K562 (cell line): Measurements from ENCODE around the gene LINC00305. TPM values are rescaled to one million over a fixed set of nuclear protein-coding genes. Genes with fewer than 3 reads are reported as not detected.

Source experiments
- ATAC-seq: fragments of 200-7000 bp; cut with Tn5 transposase; 3 replicates; pipeline ENCODE4 v1.9.1; 2020; ENCODE audit warnings: moderate library complexity
- BruUV-seq: library from RNA; stranded (reverse); fragments of 400-500 nt; replicated peaks from 2 replicates; lab custom pipeline; 2021; lab: Mats Ljungman, UMichigan
- CTCF ChIA-PET: fragments of 300-600 bp; formaldehyde crosslinking; extraction: SDS; loops from one replicate; lab custom pipeline; 2021; ENCODE audit warnings: low intra/inter-chr PET ratio; lab: Yijun Ruan, JAX
- POLR2A ChIA-PET: fragments of 300-600, 350-650 bp; sonication (Branson Sonifier 250); formaldehyde crosslinking; extraction: SDS; loops from one replicate; lab custom pipeline; 2021; ENCODE audit warnings: antibody characterized with exemption, inconsistent platforms; lab: Yijun Ruan, JAX
- DNase-seq, 4 experiments: peaks; one replicate each; pipeline versions ENCODE4 v3.0.0 to v3.0.0-alpha.2; 2011 to 2018; ENCODE audit warnings: low spot score in 3 of 4, mixed read lengths in 3 of 4; ENCODE audit errors: extremely low read depth in 1 of 4
- FAIRE-seq: peaks from 2 replicates; lab custom pipeline; 2011; peaks lifted over from hg19 to GRCh38; lab: Jason Lieb, UNC
- H2AFZ ChIP-seq: 2 replicates; pipeline ENCODE4 v1.6.0; 2011; ENCODE audit warnings: low read depth, low read length, control low read depth, inconsistent platforms
- H3K27ac ChIP-seq: fragments of 200-600 bp; 3 replicates; pipeline ENCODE4 v1.8.0; 2011; ENCODE audit warnings: low read depth, mild to moderate bottlenecking, control low read depth, inconsistent platforms, low read length, moderate library complexity, mixed read lengths; ENCODE audit errors: extremely low read depth
- H3K27me3 ChIP-seq, 2 experiments: fragments of 300-600 bp in 1 of 2; 2 replicates in 1 of 2; 3 replicates in 1 of 2; pipeline versions ENCODE4 v1.6.0 to v1.8.0; 2011; ENCODE audit warnings: inconsistent platforms in 2 of 2, low read length in 2 of 2, mild to moderate bottlenecking in 1 of 2, mixed read lengths in 1 of 2, moderate library complexity in 1 of 2; ENCODE audit not compliant: control insufficient read depth in 2 of 2, insufficient read depth in 2 of 2
- H3K36me3 ChIP-seq: fragments of 300-600 bp; 3 replicates; pipeline ENCODE4 v1.8.0; 2011; ENCODE audit warnings: mild to moderate bottlenecking, low read length, inconsistent platforms; ENCODE audit not compliant: control insufficient read depth, insufficient read depth
- H3K4me1 ChIP-seq, 2 experiments: fragments of 200-600 bp in 1 of 2; replicated peaks in 1 of 2; 2 replicates in 1 of 2; 3 replicates in 1 of 2; pipeline versions ENCODE4 v1.5.1 to v1.8.0; 2011; ENCODE audit warnings: inconsistent platforms in 2 of 2, low read length in 2 of 2, mild to moderate bottlenecking in 1 of 2, mixed read lengths in 1 of 2, moderate library complexity in 1 of 2; ENCODE audit not compliant: control insufficient read depth in 2 of 2, insufficient read depth in 2 of 2
- H3K4me2 ChIP-seq: 2 replicates; pipeline ENCODE4 v1.6.1; 2011; ENCODE audit warnings: low read length, control low read depth, inconsistent platforms, mixed read lengths; ENCODE audit not compliant: insufficient read depth
- H3K4me3 ChIP-seq: fragments of 200-600 bp; sonication (generic), shearing (Covaris generic); 2 replicates; pipeline ENCODE4 v1.5.1; 2016; ENCODE audit warnings: control low read depth, inconsistent platforms
- H3K79me2 ChIP-seq: fragments of 200-600 bp; 3 replicates; pipeline ENCODE4 v1.8.0; 2011; ENCODE audit warnings: low read length, inconsistent platforms; ENCODE audit not compliant: control insufficient read depth, insufficient read depth
- H3K9ac ChIP-seq, 2 experiments: 2 replicates each; pipeline versions ENCODE4 v1.6.0 to v1.6.1; 2011; ENCODE audit warnings: low read depth in 2 of 2, low read length in 2 of 2, control low read depth in 1 of 2, inconsistent platforms in 1 of 2, mild to moderate bottlenecking in 1 of 2, mixed read lengths in 1 of 2; ENCODE audit not compliant: insufficient read depth in 1 of 2
- H3K9me1 ChIP-seq: one replicate; pipeline ENCODE4 v1.6.0; 2011; ENCODE audit warnings: inconsistent platforms, mild to moderate bottlenecking, low read length, moderate library complexity; ENCODE audit not compliant: control insufficient read depth, insufficient read depth
- H3K9me3 ChIP-seq: replicated peaks from 2 replicates; pipeline ENCODE4 v1.5.1; 2011; ENCODE audit warnings: low read depth, low read length, inconsistent platforms; ENCODE audit not compliant: control insufficient read depth, insufficient read depth
- H4K20me1 ChIP-seq: replicated peaks from 2 replicates; pipeline ENCODE4 v1.6.1; 2011; ENCODE audit warnings: low read length, inconsistent platforms, mixed read lengths; ENCODE audit not compliant: control insufficient read depth, insufficient read depth
- BACH1 ChIP-seq: fragments of 200-800 bp; sonication (Bioruptor generic); IDR thresholded peaks from 2 replicates; pipeline ENCODE4 v1.6.1; 2016; ENCODE audit warnings: missing genetic modification characterization, missing compliant biosample characterization
- BCOR ChIP-seq: fragments of 450-650 bp; IDR thresholded peaks from 2 replicates; pipeline ENCODE4 v1.6.1; 2016
- DNMT1 ChIP-seq: fragments of 450-650 bp; IDR thresholded peaks from 2 replicates; pipeline ENCODE4 v1.6.1; 2016; ENCODE audit warnings: antibody characterized with exemption, mild to moderate bottlenecking
- ETV5 ChIP-seq: sonication (generic); formaldehyde crosslinking; IDR thresholded peaks from 2 replicates; pipeline ENCODE4 v1.4.0; 2020; ENCODE audit warnings: low read depth, mild to moderate bottlenecking, missing genetic modification reagents
- FOXA3 ChIP-seq, 2 experiments: fragments of 450-650 bp in 1 of 2; sonication (generic) in 1 of 2; formaldehyde crosslinking; IDR thresholded peaks in 1 of 2; conservative IDR thresholded peaks in 1 of 2; 2 replicates each; pipeline versions ENCODE4 v1.4.0 to v1.8.0; 2020 to 2022; ENCODE audit warnings: mild to moderate bottlenecking in 2 of 2, missing genetic modification reagents in 1 of 2
- MBD1 ChIP-seq: fragments of 250-450 bp; sonication (Bioruptor Pico); IDR thresholded peaks from 2 replicates; pipeline ENCODE4 v1.8.0; 2022; ENCODE audit warnings: inconsistent platforms
- MCM3 ChIP-seq: fragments of 450-650 bp; IDR thresholded peaks from 2 replicates; pipeline ENCODE4 v1.6.1; 2016
- MECOM ChIP-seq: fragments of 250-450 bp; sonication (Bioruptor Pico); IDR thresholded peaks from 2 replicates; pipeline ENCODE4 v1.8.0; 2022; ENCODE audit warnings: inconsistent platforms
- PHF8 ChIP-seq: fragments of 200-600 bp; sonication (generic); IDR thresholded peaks from 2 replicates; pipeline ENCODE4 v1.6.1; 2012; ENCODE audit warnings: mixed run types, mild to moderate bottlenecking, inconsistent platforms, low read length, moderate library complexity, borderline replicate concordance
- SMARCC2 ChIP-seq: fragments of 450-650 bp; IDR thresholded peaks from 2 replicates; pipeline ENCODE4 v1.6.1; 2017; ENCODE audit warnings: antibody characterized with exemption, moderate library complexity, mild to moderate bottlenecking, low read depth
- TAF9B ChIP-seq: fragments of 450-650 bp; IDR thresholded peaks from 2 replicates; pipeline ENCODE4 v1.6.1; 2018; ENCODE audit warnings: mild to moderate bottlenecking; ENCODE audit not compliant: partially characterized antibody
- TCF3 ChIP-seq: sonication (generic); formaldehyde crosslinking; IDR thresholded peaks from 2 replicates; pipeline ENCODE4 v1.4.0; 2020; ENCODE audit warnings: mild to moderate bottlenecking, missing genetic modification reagents
- THAP12 ChIP-seq: fragments of 250-450 bp; sonication (Bioruptor Pico); IDR thresholded peaks from 2 replicates; pipeline ENCODE4 v1.9.0; 2021; ENCODE audit warnings: mild to moderate bottlenecking, inconsistent platforms
- ZNF134 ChIP-seq: fragments of 250-450 bp; sonication (Bioruptor Pico); conservative IDR thresholded peaks from 2 replicates; pipeline ENCODE4 v1.4.0; 2020
- ZNF232 ChIP-seq: sonication (generic); formaldehyde crosslinking; IDR thresholded peaks from 2 replicates; pipeline ENCODE4 v1.8.0; 2022; ENCODE audit warnings: mild to moderate bottlenecking, missing genetic modification reagents
- WGBS: fragments of 100-300 bp; shearing (Covaris generic); methylation state at CpG from one replicate; pipeline ENCODE4 v1.1.6; 2016; ENCODE audit warnings: low coverage, mixed read lengths; ENCODE audit not compliant: insufficient coverage; ENCODE audit errors: missing lambda C conversion rate; 5-methylcytosine and 5-hydroxymethylcytosine counted together
- in situ Hi-C: fragments of 300-500 bp; cut with MboI; formaldehyde crosslinking; loops from 4 replicates; pipeline ENCODE4 v1.15.0; 2018; ENCODE audit warnings: inconsistent platforms, mixed read lengths
- intact Hi-C: fragments of 100-400 bp; cut with micrococcal nuclease; formaldehyde crosslinking; loops from 2 replicates; pipeline ENCODE4 v1.14.2; 2022
- polyA plus RNA-seq, 8 experiments: library from polyadenylated mRNA; depleted of rRNA in 4 of 8; stranded (reverse) in 5 of 8; unstranded in 3 of 8; fragments of >200 nt; fragmentation: Nextera tagmentation in 2 of 8; fragmentation: Illumina TruSeq in 1 of 8; extraction: Ambion mirVana in 2 of 8; extraction: Trizol in 1 of 8; gene quantifications; 2 replicates each; pipeline versions ENCODE4 v1.2.1 to v1.2.3, GENCODE V29; 2011 to 2014; ENCODE audit warnings: inconsistent platforms in 1 of 8, missing spikeins in 1 of 8
- total RNA-seq, 7 experiments: library from RNA; depleted of rRNA in 6 of 7; stranded (reverse); fragments of >200 nt in 6 of 7; fragmentation: Illumina TruSeq in 2 of 7; extraction: Trizol in 2 of 7; gene quantifications; 2 replicates each; pipeline versions ENCODE4 v1.2.1 to v1.2.3, GENCODE V29; 2011 to 2021; ENCODE audit warnings: low replicate concordance in 1 of 7
- TF ChIP-seq, protein P1 (sequence below): sonication (generic); formaldehyde crosslinking; IDR thresholded peaks from 2 replicates; pipeline ENCODE4 v1.8.1; 2023; ENCODE audit warnings: mild to moderate bottlenecking, missing genetic modification reagents

Gene LINC00305
- total and polyA plus RNA-seq, 9 of the 15 experiments (the other 6 are each of a cell fraction or from before 2014, with no cell fraction given) = not detected

GRCh38 chr18:64183665-64184064, 34.8 kb upstream of the LINC00305 start (continued):
- TF ChIP-seq, protein P1, sequence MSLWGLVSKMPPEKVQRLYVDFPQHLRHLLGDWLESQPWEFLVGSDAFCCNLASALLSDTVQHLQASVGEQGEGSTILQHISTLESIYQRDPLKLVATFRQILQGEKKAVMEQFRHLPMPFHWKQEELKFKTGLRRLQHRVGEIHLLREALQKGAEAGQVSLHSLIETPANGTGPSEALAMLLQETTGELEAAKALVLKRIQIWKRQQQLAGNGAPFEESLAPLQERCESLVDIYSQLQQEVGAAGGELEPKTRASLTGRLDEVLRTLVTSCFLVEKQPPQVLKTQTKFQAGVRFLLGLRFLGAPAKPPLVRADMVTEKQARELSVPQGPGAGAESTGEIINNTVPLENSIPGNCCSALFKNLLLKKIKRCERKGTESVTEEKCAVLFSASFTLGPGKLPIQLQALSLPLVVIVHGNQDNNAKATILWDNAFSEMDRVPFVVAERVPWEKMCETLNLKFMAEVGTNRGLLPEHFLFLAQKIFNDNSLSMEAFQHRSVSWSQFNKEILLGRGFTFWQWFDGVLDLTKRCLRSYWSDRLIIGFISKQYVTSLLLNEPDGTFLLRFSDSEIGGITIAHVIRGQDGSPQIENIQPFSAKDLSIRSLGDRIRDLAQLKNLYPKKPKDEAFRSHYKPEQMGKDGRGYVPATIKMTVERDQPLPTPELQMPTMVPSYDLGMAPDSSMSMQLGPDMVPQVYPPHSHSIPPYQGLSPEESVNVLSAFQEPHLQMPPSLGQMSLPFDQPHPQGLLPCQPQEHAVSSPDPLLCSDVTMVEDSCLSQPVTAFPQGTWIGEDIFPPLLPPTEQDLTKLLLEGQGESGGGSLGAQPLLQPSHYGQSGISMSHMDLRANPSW = no peak
- TF ChIP-seq TAF9B (no peak), ZNF232 (CRISPR knock-in tag) (no peak), ZNF134 (CRISPR knock-in tag) (no peak), FOXA3 (CRISPR knock-in tag; conservative IDR thresholded peaks at IDR 0.05 in 1 of 2, IDR thresholded peaks at IDR 0.05 in 1 of 2) (no peak), SMARCC2 (no peak), DNMT1 (no peak), MECOM (CRISPR knock-in tag) (no peak)

- H3K9ac ChIP-seq = no peak overlapping the region
- no peaks in the 10 kb centered on the region for H3K36me3 ChIP-seq
- H3K9me1 ChIP-seq = no peaks in the 10 kb centered on the region
- FAIRE-seq (no peak), DNase-seq (no peak), ATAC-seq (no peak)
- H3K27me3 ChIP-seq = no peaks in the 10 kb centered on the region
- POLR2A ChIA-PET = no interaction called here
- H3K9me3 ChIP-seq = no peaks in the 10 kb centered on the region
- H3K4me1 ChIP-seq = no peaks in the 10 kb centered on the region
- H3K79me2 ChIP-seq = no peaks in the 10 kb centered on the region
- H3K4me3 ChIP-seq = no peak overlapping the region
- H2AFZ ChIP-seq = no peak overlapping the region
- CTCF ChIA-PET = no interaction called here
- no peak overlapping the region for H3K4me2 ChIP-seq
- no TSS peak for BruUV-seq
- no peak overlapping the region for H3K27ac ChIP-seq
- intact Hi-C loops = no loop called here
- no peaks in the 10 kb centered on the region for H4K20me1 ChIP-seq
- in situ Hi-C loops = no loop called here
- 0% methylated on average over 1 of the region's 1 CpG for WGBS
- TF ChIP-seq MBD1 (no peak), ETV5 (CRISPR knock-in tag) (no peak), THAP12 (no peak), MCM3 (no peak), BACH1 (no peak), BCOR (no peak), PHF8 (no peak), TCF3 (CRISPR knock-in tag) (no peak)
Measured at GRCh38 chr18:64180617-64181016, 31.7 kb upstream of the LINC00305 start.
